KMS-11 (cell line): ENCODE data around the gene EFCC1.

Experiments used
- H2AFZ ChIP-seq: fragments of 200-600 bp; sonication (generic); 2 replicates; pipeline ENCODE4 v1.6.1; 2016; ENCODE audit warnings: antibody characterized with exemption, mixed run types, low read depth
- H3K27ac ChIP-seq: fragments of 200-600 bp; sonication (generic); 2 replicates; pipeline ENCODE4 v1.6.1; 2016; ENCODE audit warnings: mild to moderate bottlenecking, mixed run types
- H3K27me3 ChIP-seq: fragments of 200-600 bp; sonication (generic); 2 replicates; pipeline ENCODE4 v1.6.1; 2017; ENCODE audit warnings: mild to moderate bottlenecking, low read depth, mixed run types, moderate library complexity; ENCODE audit not compliant: insufficient read depth
- H3K36me3 ChIP-seq: fragments of 200-600 bp; sonication (generic); 2 replicates; pipeline ENCODE4 v1.6.1; 2017; ENCODE audit warnings: mild to moderate bottlenecking, mixed run types; ENCODE audit not compliant: insufficient read depth
- H3K4me1 ChIP-seq: fragments of 200-600 bp; sonication (generic); 2 replicates; pipeline ENCODE4 v1.6.1; 2016; ENCODE audit warnings: mild to moderate bottlenecking, low read depth, mixed run types; ENCODE audit not compliant: poor library complexity, severe bottlenecking
- H3K4me2 ChIP-seq: fragments of 200-600 bp; sonication (generic); 2 replicates; pipeline ENCODE4 v1.7.0; 2016; ENCODE audit warnings: mild to moderate bottlenecking, mixed run types
- H3K4me3 ChIP-seq: fragments of 200-600 bp; sonication (generic); IDR thresholded peaks from 2 replicates; pipeline ENCODE4 v1.6.1; 2017; ENCODE audit warnings: low read depth, low read length, mixed read lengths; ENCODE audit not compliant: insufficient read depth
- H3K79me2 ChIP-seq: fragments of 200-600 bp; sonication (generic); 2 replicates; pipeline ENCODE4 v1.6.1; 2016; ENCODE audit warnings: low read depth, mixed run types; ENCODE audit not compliant: insufficient read depth
- H3K9ac ChIP-seq: fragments of 200-600 bp; sonication (generic); 2 replicates; pipeline ENCODE4 v1.6.1; 2016; ENCODE audit warnings: mild to moderate bottlenecking, mixed run types
- H4K20me1 ChIP-seq: fragments of 200-600 bp; sonication (generic); 2 replicates; pipeline ENCODE4 v1.6.1; 2016; ENCODE audit warnings: mild to moderate bottlenecking, mixed run types; ENCODE audit not compliant: insufficient read depth
- CTCF ChIP-seq: fragments of 200-600 bp; sonication (generic); conservative IDR thresholded peaks from 2 replicates; pipeline ENCODE4 v1.6.1; 2017; ENCODE audit warnings: low read depth, mild to moderate bottlenecking, antibody characterized with exemption, low read length, moderate library complexity, mixed read lengths

EFCC1 gene

GRCh38 chr3:129050556-129051295 lies 49.6 kb downstream of the EFCC1 start:
- no peaks in the 10 kb centered on the region for H3K79me2 ChIP-seq
- no peak overlapping the region for H3K4me2 ChIP-seq
- peaks cover 11% of the 10 kb centered on the region for H3K4me1 ChIP-seq
- H3K27ac ChIP-seq: no peak overlapping the region
- H3K4me3 ChIP-seq: no peak overlapping the region
- no peak overlapping the region for H2AFZ ChIP-seq
- no peak overlapping the region for H3K9ac ChIP-seq
- H4K20me1 ChIP-seq: no peaks in the 10 kb centered on the region
- TF ChIP-seq CTCF: no peak
- no peaks in the 10 kb centered on the region for H3K36me3 ChIP-seq
- no peaks in the 10 kb centered on the region for H3K27me3 ChIP-seq

- Histone ChIP-seq H3K79me2 (no peaks in the 10 kb centered on the region), H3K36me3 (no peaks in the 10 kb centered on the region), H3K4me2 (no peak overlapping the region), H3K27ac (no peak overlapping the region), H3K9ac (no peak overlapping the region), H3K4me3 (no peak overlapping the region), H3K4me1 (peaks cover 11% of the 10 kb centered on the region), H4K20me1 (no peaks in the 10 kb centered on the region), H3K27me3 (no peaks in the 10 kb centered on the region), H2AFZ (no peak overlapping the region)
- no peak for TF ChIP-seq CTCF
These were observed 50.8 kb downstream of the EFCC1 start for GRCh38 chr3:129051871-129052340.

GRCh38 chr3:129052675-129053074 lies 51.6 kb downstream of the EFCC1 start:
- Histone ChIP-seq H3K79me2 (no peaks in the 10 kb centered on the region), H4K20me1 (no peaks in the 10 kb centered on the region), H3K9ac (no peak overlapping the region), H3K27ac (no peak overlapping the region), H3K27me3 (no peaks in the 10 kb centered on the region), H3K4me1 (peaks cover 12% of the 10 kb centered on the region), H3K4me2 (no peak overlapping the region), H2AFZ (no peak overlapping the region), H3K4me3 (no peak overlapping the region), H3K36me3 (no peaks in the 10 kb centered on the region)
- TF ChIP-seq CTCF: no peak

- no peaks in the 10 kb centered on the region for H3K36me3 ChIP-seq
- no peaks in the 10 kb centered on the region for H3K27me3 ChIP-seq
- peaks cover 32% of the 10 kb centered on the region for H3K4me1 ChIP-seq
- H3K79me2 ChIP-seq: no peaks in the 10 kb centered on the region
- H3K4me3 ChIP-seq: no peak overlapping the region
- no peaks in the 10 kb centered on the region for H4K20me1 ChIP-seq
- no peak overlapping the region for H2AFZ ChIP-seq
- no peak for TF ChIP-seq CTCF
- H3K4me2 ChIP-seq: no peak overlapping the region
- no peak overlapping the region for H3K27ac ChIP-seq
- no peak overlapping the region for H3K9ac ChIP-seq
These were observed 53.6 kb downstream of the EFCC1 start for GRCh38 chr3:129054605-129055104.
